ENCODE measurements around the gene NEDD1. TPM values are rescaled to one million over a fixed set of nuclear protein-coding genes. Genes with fewer than 3 reads are reported as not detected.
A peak's percentile ranks its signal among the peaks of the same experiment; 100 is the strongest.

NEDD1 gene
- total RNA-seq, 1 experiment from 2014 or later = 30.3 TPM

DNA sequence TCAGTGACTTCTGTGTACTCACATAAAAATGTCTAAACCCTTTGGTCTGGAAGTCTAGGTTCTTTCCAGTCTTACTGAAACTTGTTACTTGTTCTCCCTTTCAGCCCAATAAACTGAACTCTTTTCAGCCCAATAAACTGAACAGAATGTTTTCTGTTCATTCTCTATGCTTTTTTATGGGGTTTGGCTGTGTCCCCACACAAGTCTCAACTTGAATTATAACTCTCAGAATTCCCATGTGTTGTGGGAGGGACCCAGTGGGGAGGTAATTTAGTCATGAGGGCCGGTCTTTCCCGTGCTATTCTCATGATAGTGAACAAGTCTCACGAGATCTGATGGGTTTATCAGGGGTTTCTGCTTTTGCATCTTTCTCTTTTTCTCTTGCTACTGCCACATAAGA lies 15.0 kb upstream of the NEDD1 start:
- H3K4me3 ChIP-seq (ENCODE audit: low read depth in 2 of 2, low read length in 2 of 2) = no peak overlapping the region
- ChIA-PET CTCF (no interaction called here), POLR2A (no interaction called here)
- no peak overlapping the region for H3K27ac ChIP-seq (ENCODE audit: low read length)
- TF ChIP-seq POLR2AphosphoS5 (IDR thresholded peaks at IDR 0.05; ENCODE audit: low read depth, low read length) = no peak
- TF ChIP-seq SIN3A (IDR thresholded peaks at IDR 0.05; ENCODE audit: borderline replicate concordance, insufficient read depth, low read depth, low read length) = no peak
- TF ChIP-seq TCF7L2 (IDR thresholded peaks at IDR 0.05; ENCODE audit: low read depth, low read length) = no peak
- TF ChIP-seq, protein P1, sequence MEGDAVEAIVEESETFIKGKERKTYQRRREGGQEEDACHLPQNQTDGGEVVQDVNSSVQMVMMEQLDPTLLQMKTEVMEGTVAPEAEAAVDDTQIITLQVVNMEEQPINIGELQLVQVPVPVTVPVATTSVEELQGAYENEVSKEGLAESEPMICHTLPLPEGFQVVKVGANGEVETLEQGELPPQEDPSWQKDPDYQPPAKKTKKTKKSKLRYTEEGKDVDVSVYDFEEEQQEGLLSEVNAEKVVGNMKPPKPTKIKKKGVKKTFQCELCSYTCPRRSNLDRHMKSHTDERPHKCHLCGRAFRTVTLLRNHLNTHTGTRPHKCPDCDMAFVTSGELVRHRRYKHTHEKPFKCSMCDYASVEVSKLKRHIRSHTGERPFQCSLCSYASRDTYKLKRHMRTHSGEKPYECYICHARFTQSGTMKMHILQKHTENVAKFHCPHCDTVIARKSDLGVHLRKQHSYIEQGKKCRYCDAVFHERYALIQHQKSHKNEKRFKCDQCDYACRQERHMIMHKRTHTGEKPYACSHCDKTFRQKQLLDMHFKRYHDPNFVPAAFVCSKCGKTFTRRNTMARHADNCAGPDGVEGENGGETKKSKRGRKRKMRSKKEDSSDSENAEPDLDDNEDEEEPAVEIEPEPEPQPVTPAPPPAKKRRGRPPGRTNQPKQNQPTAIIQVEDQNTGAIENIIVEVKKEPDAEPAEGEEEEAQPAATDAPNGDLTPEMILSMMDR (IDR thresholded peaks at IDR 0.05) = no peak
- TF ChIP-seq, protein P2, sequence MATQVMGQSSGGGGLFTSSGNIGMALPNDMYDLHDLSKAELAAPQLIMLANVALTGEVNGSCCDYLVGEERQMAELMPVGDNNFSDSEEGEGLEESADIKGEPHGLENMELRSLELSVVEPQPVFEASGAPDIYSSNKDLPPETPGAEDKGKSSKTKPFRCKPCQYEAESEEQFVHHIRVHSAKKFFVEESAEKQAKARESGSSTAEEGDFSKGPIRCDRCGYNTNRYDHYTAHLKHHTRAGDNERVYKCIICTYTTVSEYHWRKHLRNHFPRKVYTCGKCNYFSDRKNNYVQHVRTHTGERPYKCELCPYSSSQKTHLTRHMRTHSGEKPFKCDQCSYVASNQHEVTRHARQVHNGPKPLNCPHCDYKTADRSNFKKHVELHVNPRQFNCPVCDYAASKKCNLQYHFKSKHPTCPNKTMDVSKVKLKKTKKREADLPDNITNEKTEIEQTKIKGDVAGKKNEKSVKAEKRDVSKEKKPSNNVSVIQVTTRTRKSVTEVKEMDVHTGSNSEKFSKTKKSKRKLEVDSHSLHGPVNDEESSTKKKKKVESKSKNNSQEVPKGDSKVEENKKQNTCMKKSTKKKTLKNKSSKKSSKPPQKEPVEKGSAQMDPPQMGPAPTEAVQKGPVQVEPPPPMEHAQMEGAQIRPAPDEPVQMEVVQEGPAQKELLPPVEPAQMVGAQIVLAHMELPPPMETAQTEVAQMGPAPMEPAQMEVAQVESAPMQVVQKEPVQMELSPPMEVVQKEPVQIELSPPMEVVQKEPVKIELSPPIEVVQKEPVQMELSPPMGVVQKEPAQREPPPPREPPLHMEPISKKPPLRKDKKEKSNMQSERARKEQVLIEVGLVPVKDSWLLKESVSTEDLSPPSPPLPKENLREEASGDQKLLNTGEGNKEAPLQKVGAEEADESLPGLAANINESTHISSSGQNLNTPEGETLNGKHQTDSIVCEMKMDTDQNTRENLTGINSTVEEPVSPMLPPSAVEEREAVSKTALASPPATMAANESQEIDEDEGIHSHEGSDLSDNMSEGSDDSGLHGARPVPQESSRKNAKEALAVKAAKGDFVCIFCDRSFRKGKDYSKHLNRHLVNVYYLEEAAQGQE (IDR thresholded peaks at IDR 0.05; ENCODE audit: insufficient read depth in 1 of 2, low read depth in 2 of 2, low read length in 1 of 2) = no peak
- in situ Hi-C loops (cut with HindIII; ENCODE audit: low pct_unique_long_range_greater_than_20kb, low sequenced_read_pairs) = no loop called here
- no peak for DNase-seq (ENCODE audit: low read depth, low spot score)
- no peaks in the 10 kb centered on the region for H3K36me3 ChIP-seq (ENCODE audit: control insufficient read depth, insufficient read depth, low read length)
- BruUV-seq (replicated peaks) = no TSS peak
- ATAC-seq = no peak
- intact Hi-C loops (cut with micrococcal nuclease; ENCODE audit: unreplicated experiment) = no loop called here
- H3K27me3 ChIP-seq (ENCODE audit: control insufficient read depth, insufficient read depth, low read length) = 0 out of 2 replicates have a peak, but pooled peaks cover 5% of the 10 kb centered on the region
- no peaks in the 10 kb centered on the region for H3K9me3 ChIP-seq (ENCODE audit: control insufficient read depth, insufficient read depth, low read depth, low read length)
- no peaks in the 10 kb centered on the region for H3K4me1 ChIP-seq (ENCODE audit: control insufficient read depth, insufficient read depth, low read length)

DNA sequence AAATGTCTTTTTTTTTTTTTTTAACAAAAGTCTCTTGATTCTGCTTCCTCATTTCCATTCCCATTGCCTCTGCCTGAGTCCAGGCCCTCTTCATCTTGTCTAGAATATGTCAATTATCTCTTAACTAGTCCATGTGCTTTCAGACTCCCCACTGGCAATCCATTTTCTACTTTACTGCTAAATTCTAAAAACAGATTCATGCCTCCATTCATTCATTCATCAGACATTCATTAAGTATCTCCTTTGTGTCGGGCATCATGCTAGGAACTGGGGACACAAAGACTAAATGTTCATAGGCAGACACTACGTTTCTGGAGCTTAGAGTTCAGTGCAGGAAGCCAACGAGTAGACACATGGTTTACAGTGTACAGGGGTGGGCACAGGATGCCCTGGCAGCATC lies 9.6 kb upstream of the NEDD1 start:
- TF ChIP-seq SIN3A (IDR thresholded peaks at IDR 0.05; ENCODE audit: borderline replicate concordance, insufficient read depth, low read depth, low read length) = no peak
- Histone ChIP-seq H3K27ac (ENCODE audit: low read length) (no peak overlapping the region), H3K4me1 (ENCODE audit: control insufficient read depth, insufficient read depth, low read length) (no peaks in the 10 kb centered on the region), H3K4me3 (ENCODE audit: low read depth in 2 of 2, low read length in 2 of 2) (no peak overlapping the region), H3K27me3 (ENCODE audit: control insufficient read depth, insufficient read depth, low read length) (0 out of 2 replicates have a peak, but pooled peaks cover 8% of the 10 kb centered on the region), H3K9me3 (ENCODE audit: control insufficient read depth, insufficient read depth, low read depth, low read length) (no peaks in the 10 kb centered on the region), H3K36me3 (ENCODE audit: control insufficient read depth, insufficient read depth, low read length) (no peaks in the 10 kb centered on the region)
- no peak for ATAC-seq
- POLR2A ChIA-PET = no interaction called here
- CTCF ChIA-PET = no interaction called here
- in situ Hi-C loops (cut with HindIII; ENCODE audit: low pct_unique_long_range_greater_than_20kb, low sequenced_read_pairs) = no loop called here
- intact Hi-C loops (cut with micrococcal nuclease; ENCODE audit: unreplicated experiment) = no loop called here
- no peak for DNase-seq (ENCODE audit: low read depth, low spot score)
- no TSS peak for BruUV-seq (replicated peaks)

DNA sequence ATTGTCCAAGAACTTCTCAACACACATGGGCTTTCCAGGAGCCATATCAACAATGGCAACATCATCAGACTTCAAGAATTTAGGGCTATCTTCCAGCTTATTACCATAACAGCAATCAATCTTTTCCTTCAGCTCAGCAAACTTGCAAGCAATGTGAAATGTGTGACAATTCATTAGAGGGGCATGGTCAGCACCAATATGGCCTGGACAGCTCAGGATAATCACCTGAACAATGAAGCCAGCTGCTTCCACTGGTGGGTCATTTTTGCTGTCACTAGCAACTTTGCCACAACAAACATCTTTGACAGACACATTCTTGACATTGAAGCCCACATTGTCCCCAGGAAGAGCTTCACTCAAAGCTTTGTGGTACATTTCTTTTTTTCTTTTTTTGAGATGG lies 5.9 kb upstream of the NEDD1 start:
- H3K9me3 ChIP-seq (ENCODE audit: control insufficient read depth, insufficient read depth, low read depth, low read length) = no peaks in the 10 kb centered on the region
- CTCF ChIA-PET = no interaction called here
- H3K36me3 ChIP-seq (ENCODE audit: control insufficient read depth, insufficient read depth, low read length) = no peaks in the 10 kb centered on the region
- peaks cover 2% of the 10 kb centered on the region for H3K4me1 ChIP-seq (ENCODE audit: control insufficient read depth, insufficient read depth, low read length)
- in situ Hi-C loops (cut with HindIII; ENCODE audit: low pct_unique_long_range_greater_than_20kb, low sequenced_read_pairs) = no loop called here
- ATAC-seq (no peak), DNase-seq (ENCODE audit: low read depth, low spot score) (no peak)
- TF ChIP-seq, protein P2 (IDR thresholded peaks at IDR 0.05; ENCODE audit: insufficient read depth in 1 of 2, low read depth in 2 of 2, low read length in 1 of 2) = peak; percentile 54 to 64; a peak in 3 of 4 replicates
- TF ChIP-seq, protein P1 (IDR thresholded peaks at IDR 0.05) = no peak
- no peak for TF ChIP-seq TCF7L2 (IDR thresholded peaks at IDR 0.05; ENCODE audit: low read depth, low read length)
- no peak for TF ChIP-seq POLR2AphosphoS5 (IDR thresholded peaks at IDR 0.05; ENCODE audit: low read depth, low read length)
- no peak overlapping the region for H3K27ac ChIP-seq (ENCODE audit: low read length)
- BruUV-seq (replicated peaks) = no TSS peak
- intact Hi-C loops (cut with micrococcal nuclease; ENCODE audit: unreplicated experiment) = loop anchor here (1.0 kb wide), 1 partner anchor 21 kb away; no protein-coding TSS in a partner anchor
- POLR2A ChIA-PET = interaction anchor here (0.6 kb wide), 1 partner anchor 331 kb away, joined by 5 read pairs; no protein-coding TSS in a partner anchor
- 0 out of 2 replicates have a peak, but pooled peaks cover 8% of the 10 kb centered on the region for H3K27me3 ChIP-seq (ENCODE audit: control insufficient read depth, insufficient read depth, low read length)
- H3K4me3 ChIP-seq (ENCODE audit: low read depth in 2 of 2, low read length in 2 of 2) = no peak overlapping the region
